ENCODE data around the gene LRRFIP2. TPM values are rescaled to one million over a fixed set of nuclear protein-coding genes. Genes with fewer than 3 reads are reported as not detected.

Gene LRRFIP2
- total RNA-seq, 1 donor from 2014 or later: 36.7 TPM

- Mint-ChIP-seq H3K4me1 (no peaks in the 10 kb centered on the region), H3K27me3 (ENCODE audit: insufficient read depth, low read depth) (peaks cover 4% of the 10 kb centered on the region), H3K27ac (no peak overlapping the region), H3K4me3 (no peak overlapping the region), H3K9me3 (no peaks in the 10 kb centered on the region), H3K36me3 (peaks cover 51% of the 10 kb centered on the region)
- H3K9ac ChIP-seq: no peak overlapping the region
- no peaks in the 10 kb centered on the region for H3K9me3 ChIP-seq (ENCODE audit: low read depth)
- H3K27me3 ChIP-seq: no peaks in the 10 kb centered on the region
- TF ChIP-seq EZH2phosphoT487 (IDR thresholded peaks at IDR 0.05): no peak
- H3K4me3 ChIP-seq: no peak overlapping the region
- H3K79me2 ChIP-seq (ENCODE audit: low read depth): no peaks in the 10 kb centered on the region
- H3K4me1 ChIP-seq: no peaks in the 10 kb centered on the region
- H3K36me3 ChIP-seq: peaks cover 29% of the 10 kb centered on the region
- no peak for DNase-seq (ENCODE audit: low spot score)
- no peaks in the 10 kb centered on the region for H4K20me1 ChIP-seq (ENCODE audit: low read depth)
- H3F3A ChIP-seq (ENCODE audit: low read depth): no peaks in the 10 kb centered on the region
- no peak overlapping the region for H3K27ac ChIP-seq
- H3K4me2 ChIP-seq: no peak overlapping the region
- no peak overlapping the region for H2AFZ ChIP-seq (replicated peaks)
Measured at GRCh38 chr3:37015642-37016041, 158.7 kb downstream of the LRRFIP2 start.

DNA sequence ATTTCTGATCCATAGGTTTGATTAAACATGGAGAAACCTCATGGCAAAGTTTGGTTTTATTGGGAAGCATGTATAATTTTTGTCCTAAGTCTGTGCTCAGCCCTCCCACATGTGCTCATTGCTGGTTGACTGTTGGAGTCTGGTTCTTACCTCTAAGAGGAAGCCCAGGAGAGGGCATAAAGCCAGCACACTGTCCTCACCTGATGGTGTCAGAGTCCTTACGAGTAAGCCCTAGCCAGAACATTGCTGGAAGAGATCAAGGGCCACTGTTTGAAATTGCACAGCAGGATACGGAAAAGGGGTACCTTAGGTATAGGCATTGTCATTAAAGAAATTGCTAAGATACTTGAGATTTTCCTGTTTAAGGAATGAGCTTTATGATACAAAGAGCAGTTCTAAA lies 159.8 kb downstream of the LRRFIP2 start:
- Histone ChIP-seq H2AFZ (replicated peaks) (no peak overlapping the region), H3K9me3 (ENCODE audit: low read depth) (no peaks in the 10 kb centered on the region), H3K27ac (no peak overlapping the region), H3K79me2 (ENCODE audit: low read depth) (no peaks in the 10 kb centered on the region), H3K4me1 (no peaks in the 10 kb centered on the region), H3K36me3 (peaks cover 29% of the 10 kb centered on the region), H3K4me3 (no peak overlapping the region), H3K4me2 (no peak overlapping the region), H3K9ac (no peak overlapping the region), H3F3A (ENCODE audit: low read depth) (no peaks in the 10 kb centered on the region), H3K27me3 (no peaks in the 10 kb centered on the region), H4K20me1 (ENCODE audit: low read depth) (no peaks in the 10 kb centered on the region)
- DNase-seq (ENCODE audit: low spot score): no peak
- Mint-ChIP-seq H3K9me3 (no peaks in the 10 kb centered on the region), H3K4me3 (no peak overlapping the region), H3K27me3 (ENCODE audit: insufficient read depth, low read depth) (peaks cover 4% of the 10 kb centered on the region), H3K36me3 (peaks cover 44% of the 10 kb centered on the region), H3K27ac (no peak overlapping the region), H3K4me1 (no peaks in the 10 kb centered on the region)
- TF ChIP-seq EZH2 (IDR thresholded peaks at IDR 0.05) (no peak), EZH2phosphoT487 (IDR thresholded peaks at IDR 0.05) (no peak)
- TF ChIP-seq, protein P1, sequence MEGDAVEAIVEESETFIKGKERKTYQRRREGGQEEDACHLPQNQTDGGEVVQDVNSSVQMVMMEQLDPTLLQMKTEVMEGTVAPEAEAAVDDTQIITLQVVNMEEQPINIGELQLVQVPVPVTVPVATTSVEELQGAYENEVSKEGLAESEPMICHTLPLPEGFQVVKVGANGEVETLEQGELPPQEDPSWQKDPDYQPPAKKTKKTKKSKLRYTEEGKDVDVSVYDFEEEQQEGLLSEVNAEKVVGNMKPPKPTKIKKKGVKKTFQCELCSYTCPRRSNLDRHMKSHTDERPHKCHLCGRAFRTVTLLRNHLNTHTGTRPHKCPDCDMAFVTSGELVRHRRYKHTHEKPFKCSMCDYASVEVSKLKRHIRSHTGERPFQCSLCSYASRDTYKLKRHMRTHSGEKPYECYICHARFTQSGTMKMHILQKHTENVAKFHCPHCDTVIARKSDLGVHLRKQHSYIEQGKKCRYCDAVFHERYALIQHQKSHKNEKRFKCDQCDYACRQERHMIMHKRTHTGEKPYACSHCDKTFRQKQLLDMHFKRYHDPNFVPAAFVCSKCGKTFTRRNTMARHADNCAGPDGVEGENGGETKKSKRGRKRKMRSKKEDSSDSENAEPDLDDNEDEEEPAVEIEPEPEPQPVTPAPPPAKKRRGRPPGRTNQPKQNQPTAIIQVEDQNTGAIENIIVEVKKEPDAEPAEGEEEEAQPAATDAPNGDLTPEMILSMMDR (IDR thresholded peaks at IDR 0.05): no peak

Small RNA genes within 50 kb of the gene (small RNA-seq; reads per million reads assigned to genes)
- gene RF00019 (not detected), gene RNU6-1301P (not detected)

Other genes starting within 250 kb of the LRRFIP2 start
- 10.5 and 12.1 TPM in 2 replicates for gene TRANK1, start 229.5 kb downstream of the LRRFIP2 start, total RNA-seq (ENCODE audit: low replicate concordance)
- gene EPM2AIP1, start 181.5 kb downstream of the LRRFIP2 start, total RNA-seq (ENCODE audit: low replicate concordance): 27.4 and 51.4 TPM in 2 replicates
- 68.3 and 71.1 TPM in 2 replicates for gene MLH1, start 181.1 kb downstream of the LRRFIP2 start, total RNA-seq (ENCODE audit: low replicate concordance)
- gene GOLGA4, start 68.7 kb upstream of the LRRFIP2 start, total RNA-seq (ENCODE audit: low replicate concordance): 33.8 and 50.4 TPM in 2 replicates